ENCODE results near the gene DND1. TPM values are rescaled to one million over a fixed set of nuclear protein-coding genes. Genes with fewer than 3 reads are reported as not detected.
A peak's percentile ranks its signal among the peaks of the same experiment; 100 is the strongest.
"Not testable (repeated sequence)": the region's sequence is repeated elsewhere in the genome, so short reads cannot be mapped to it uniquely, and the experiment has no call there.

Gene DND1
- total RNA-seq, 2 donors from 2014 or later: 3.0 to 3.4 TPM

DNA sequence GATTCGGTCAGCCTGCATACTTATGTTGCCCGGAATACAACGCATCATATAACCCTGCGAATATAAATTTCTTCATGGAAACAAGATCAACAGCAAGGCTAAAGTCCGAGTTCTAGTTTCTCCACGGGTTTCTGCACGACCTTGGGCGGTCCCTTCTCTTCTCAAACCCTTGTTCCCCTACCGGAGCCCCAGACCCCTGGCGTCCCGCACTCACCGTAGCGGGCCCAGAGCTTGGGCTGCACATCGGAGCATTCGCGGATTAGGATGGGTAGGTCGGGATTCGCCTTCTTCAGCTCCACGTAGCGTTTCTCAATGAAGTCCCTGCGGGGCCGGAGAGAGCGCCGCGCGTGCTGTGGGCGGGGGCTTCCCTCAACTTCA is 26.3 kb downstream of the DND1 start:
- peak overlapping the region; percentile 92 for H3K27ac Mint-ChIP-seq
- H3K27me3 Mint-ChIP-seq: no peaks in the 10 kb centered on the region
- no peaks in the 10 kb centered on the region for H3K9me3 Mint-ChIP-seq
- no peak for ATAC-seq (replicated peaks)
- peaks cover 97% of the 10 kb centered on the region for H3K36me3 Mint-ChIP-seq (ENCODE audit: low read depth)
- peaks cover 10% of the 10 kb centered on the region for H3K4me1 Mint-ChIP-seq
- peak overlapping the region; percentile 88 for H3K4me3 Mint-ChIP-seq

DNA sequence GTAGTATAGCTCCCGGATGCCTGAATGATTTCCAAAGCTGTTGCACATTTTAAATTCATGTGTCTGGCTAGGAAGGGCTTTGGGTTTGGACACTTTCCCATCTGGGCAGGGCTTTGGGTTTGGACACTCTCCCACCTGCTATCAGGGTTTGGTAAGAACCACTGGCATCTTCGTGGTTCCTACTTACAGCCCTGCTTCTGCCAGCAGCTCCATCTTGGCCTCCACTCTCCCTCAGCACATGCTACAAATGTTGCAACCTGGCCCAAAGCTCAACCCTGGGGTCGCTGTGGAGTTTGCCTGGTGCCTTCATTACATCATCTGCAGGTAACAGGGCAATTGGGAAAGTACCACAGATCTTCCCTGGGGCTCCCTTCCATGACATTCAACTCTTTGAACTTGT is 30.7 kb downstream of the DND1 start:
- Mint-ChIP-seq H3K27ac (peak overlapping the region; percentile 36), H3K4me1 (peaks cover 24% of the 10 kb centered on the region), H3K36me3 (ENCODE audit: low read depth) (peaks cover 73% of the 10 kb centered on the region)

DNA sequence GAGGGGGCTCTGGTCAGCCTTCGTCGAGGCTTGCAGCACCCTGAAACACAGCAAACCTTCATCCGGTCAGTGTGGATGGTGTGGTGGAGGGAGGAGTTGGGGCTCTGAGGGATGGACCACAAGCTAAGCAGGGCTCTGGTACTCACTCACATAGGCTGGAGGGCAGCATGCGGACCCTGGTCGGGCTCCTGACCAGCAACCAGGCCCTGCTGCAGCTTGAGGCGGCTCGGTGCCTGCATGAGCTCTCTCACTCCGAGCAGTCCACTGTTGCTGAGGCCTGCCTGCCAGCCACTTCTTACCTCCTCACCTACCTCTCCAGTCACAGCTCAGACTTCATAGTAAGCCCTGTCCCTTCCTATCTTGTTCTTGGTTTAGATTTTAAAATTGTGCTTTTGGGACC is 31.7 kb downstream of the DND1 start:
- Mint-ChIP-seq H3K36me3 (ENCODE audit: low read depth) (peaks cover 66% of the 10 kb centered on the region), H3K27me3 (no peaks in the 10 kb centered on the region), H3K9me3 (no peaks in the 10 kb centered on the region), H3K27ac (peak overlapping the region; percentile 36), H3K4me3 (peak overlapping the region; percentile 16), H3K4me1 (peaks cover 24% of the 10 kb centered on the region)
- no peak for ATAC-seq (replicated peaks)

More for the DNA sequence above, 30.7 kb downstream of the DND1 start:
- no peaks in the 10 kb centered on the region for H3K9me3 Mint-ChIP-seq
- no peak overlapping the region for H3K4me3 Mint-ChIP-seq
- no peaks in the 10 kb centered on the region for H3K27me3 Mint-ChIP-seq
- no peak for ATAC-seq (replicated peaks)

DNA sequence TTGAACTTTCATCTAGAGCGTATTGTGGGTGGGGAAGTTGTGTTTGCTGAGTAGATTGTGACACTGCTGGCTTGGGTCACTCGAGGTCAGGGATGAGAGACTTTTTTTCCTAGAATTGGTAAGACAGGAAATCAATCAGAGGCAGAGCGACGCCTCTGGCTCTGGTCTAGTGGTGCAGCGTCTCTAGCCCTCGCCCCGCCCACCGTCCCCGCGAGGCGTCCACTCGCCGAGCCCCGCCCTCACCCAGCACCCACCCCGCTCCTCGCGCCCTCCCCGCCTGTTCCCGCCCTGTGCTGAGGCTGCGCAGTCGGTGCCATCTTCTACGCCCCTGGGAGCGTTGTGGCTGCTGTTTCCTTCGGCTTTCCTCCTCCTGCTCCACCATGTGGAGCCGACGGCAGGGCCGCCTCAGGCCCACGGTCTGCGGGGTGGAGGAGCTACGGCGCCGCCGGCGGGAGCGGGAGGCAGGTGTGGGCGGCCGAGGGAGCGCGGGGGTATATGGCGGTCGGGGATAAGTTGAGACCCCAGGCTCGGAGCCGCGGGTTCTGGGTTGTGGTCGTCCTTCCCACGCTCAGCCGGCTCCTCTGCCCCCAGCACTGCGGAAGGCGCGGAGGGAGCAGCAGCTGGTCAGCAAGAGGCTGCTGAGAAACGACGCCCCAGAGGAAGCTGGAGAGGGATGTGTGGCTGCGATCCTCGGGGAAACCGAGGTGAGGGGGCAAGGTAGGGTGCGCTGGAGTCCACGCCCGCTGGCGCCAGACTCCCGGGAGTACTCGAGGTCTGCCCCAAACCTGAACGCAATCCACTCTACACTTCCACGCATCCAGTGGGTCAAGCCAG is 34.0 kb downstream of the DND1 start, which contains the start of gene TMCO6:
TSS of gene TMCO6 (plus strand) at position 304 of the 834 bp plus-strand sequence. CDS start at position 381, 77 bp downstream.
- Mint-ChIP-seq H3K36me3 (ENCODE audit: low read depth) (peaks cover 42% of the 10 kb centered on the region), H3K4me1 (peaks cover 24% of the 10 kb centered on the region), H3K27me3 (no peaks in the 10 kb centered on the region), H3K27ac (peak within 1 kb of the TSS; percentile 96), H3K4me3 (peak within 1 kb of the TSS; percentile 92), H3K9me3 (no peaks in the 10 kb centered on the region)
- ATAC-seq (replicated peaks): peak; percentile 94

DNA sequence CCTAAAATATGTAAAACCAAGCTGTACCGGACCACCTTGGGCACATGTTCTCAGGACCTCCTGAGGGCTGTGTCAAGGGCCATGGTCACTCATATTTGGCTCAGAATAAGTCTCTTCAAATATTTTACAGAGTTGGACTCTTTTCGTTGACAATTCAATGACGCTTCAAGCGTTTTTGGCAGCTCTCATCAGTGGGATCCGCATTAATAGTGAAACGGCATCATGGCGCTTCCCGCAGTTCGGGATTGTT is 34.6 kb downstream of the DND1 start:
- H3K9me3 Mint-ChIP-seq; ATAC-seq (replicated peaks); H3K27me3 Mint-ChIP-seq: not testable (repeated sequence)
- Mint-ChIP-seq H3K4me3 (peak overlapping the region; percentile 92), H3K27ac (peak overlapping the region; percentile 96), H3K36me3 (ENCODE audit: low read depth) (peaks cover 37% of the 10 kb centered on the region), H3K4me1 (peaks cover 24% of the 10 kb centered on the region)

DNA sequence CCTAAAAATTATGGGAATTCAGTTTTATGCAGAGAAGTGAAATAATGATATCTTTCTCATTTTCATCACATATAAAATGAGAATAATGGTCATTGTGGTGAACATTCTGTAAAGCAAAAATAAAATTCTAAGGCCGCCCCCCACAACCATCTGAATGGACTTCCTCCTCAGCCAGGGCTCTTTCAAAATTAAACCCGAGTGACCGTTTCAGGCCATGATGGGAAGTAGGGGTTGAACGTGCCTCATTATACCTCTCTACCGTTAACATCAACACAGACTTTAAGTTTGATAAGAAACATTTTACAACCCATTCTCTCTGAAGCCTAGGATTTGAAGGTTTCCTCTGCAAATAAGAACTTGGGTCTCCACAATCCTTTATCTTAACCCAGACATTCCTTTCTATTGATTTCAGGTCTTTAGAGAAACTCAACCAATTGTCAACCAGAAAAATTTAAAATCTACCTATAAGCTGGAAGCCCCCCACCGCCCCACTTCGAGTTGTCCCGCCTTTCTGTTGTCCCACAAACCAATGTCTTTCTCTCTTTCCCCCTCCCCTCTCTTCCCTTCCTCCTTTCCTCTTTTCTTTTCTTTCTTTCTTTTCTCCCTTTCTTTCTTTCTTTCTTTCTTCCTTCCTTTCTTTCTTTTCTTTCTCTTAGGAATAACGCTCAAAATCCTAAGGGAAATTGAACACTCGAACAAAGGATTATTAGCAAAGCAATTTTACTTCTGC is 35.8 kb downstream of the DND1 start:
- Mint-ChIP-seq H3K4me3 (peak overlapping the region; percentile 92), H3K9me3 (no peaks in the 10 kb centered on the region), H3K36me3 (ENCODE audit: low read depth) (peaks cover 24% of the 10 kb centered on the region), H3K27ac (peak overlapping the region; percentile 96), H3K4me1 (peaks cover 32% of the 10 kb centered on the region), H3K27me3 (no peaks in the 10 kb centered on the region)
- ATAC-seq (replicated peaks): no peak

DNA sequence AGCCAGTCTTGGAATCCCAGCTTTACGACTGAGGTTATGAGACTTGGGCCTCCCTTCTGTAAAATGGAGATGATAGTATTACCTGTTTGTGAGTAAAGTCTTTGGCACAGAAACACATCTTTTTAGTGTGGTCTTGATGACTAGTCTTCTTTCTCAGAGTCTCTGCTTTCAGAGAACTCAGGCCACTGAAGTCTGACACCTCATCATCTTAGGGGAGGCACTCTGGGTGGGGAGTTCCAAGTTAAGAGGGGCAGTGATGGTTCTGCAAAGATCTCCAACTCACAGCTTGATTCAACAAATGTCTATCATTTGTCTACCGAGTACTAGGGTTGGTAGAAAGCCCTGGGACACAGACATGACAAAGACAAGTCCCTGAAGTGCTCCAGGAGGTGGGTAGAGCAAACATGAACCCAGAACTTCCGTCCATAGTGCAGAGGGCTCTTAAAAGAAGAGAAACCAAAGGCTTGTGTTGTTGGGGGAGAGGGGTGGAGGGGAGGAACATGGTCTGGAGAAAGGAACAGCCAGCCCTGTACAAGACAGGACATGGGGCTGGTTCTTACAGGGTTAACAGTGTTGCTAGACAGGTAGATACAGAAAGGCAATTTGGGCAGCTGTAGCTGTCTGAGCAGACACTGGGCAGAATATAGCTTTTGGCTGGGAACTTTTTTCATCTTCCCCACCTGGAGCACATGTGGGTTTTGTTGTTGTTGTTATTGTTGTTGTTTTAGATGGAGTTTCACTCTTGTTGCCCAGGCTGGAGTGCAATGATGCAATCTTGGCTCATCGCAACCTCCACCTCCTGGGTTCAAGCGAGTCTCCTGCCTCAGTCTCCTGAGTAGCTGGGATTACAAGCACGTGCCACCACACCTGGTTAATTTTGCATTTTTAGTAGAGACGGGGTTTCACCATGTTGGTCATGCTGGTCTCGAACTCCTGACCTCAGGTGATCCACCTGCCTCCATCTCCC is 37.8 kb downstream of the DND1 start:
- no peak for ATAC-seq (replicated peaks)
- Mint-ChIP-seq H3K36me3 (ENCODE audit: low read depth) (peaks cover 7% of the 10 kb centered on the region), H3K27me3 (no peaks in the 10 kb centered on the region), H3K4me1 (peaks cover 17% of the 10 kb centered on the region), H3K27ac (no peak overlapping the region), H3K4me3 (no peak overlapping the region), H3K9me3 (no peaks in the 10 kb centered on the region)

DNA sequence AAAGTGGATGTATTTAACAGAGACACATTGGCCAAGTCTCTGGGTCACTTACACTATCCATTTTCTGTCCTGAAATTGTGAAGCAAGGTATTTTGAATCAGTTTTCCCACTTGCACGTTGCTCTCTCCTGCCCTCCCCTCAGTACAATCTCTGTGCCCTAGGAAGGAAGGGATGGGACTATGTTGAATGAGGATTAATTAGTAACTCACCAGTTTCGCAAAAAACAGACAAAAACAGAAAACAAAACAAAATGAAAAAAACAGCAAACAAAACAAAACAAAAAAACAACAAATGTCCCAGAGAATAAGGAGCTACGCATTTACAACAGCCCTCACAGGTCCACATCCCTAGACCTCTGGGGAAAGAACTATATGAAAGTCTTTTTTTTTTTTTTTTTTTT is 39.3 kb downstream of the DND1 start:
- H3K27me3 Mint-ChIP-seq: no peaks in the 10 kb centered on the region
- H3K4me3 Mint-ChIP-seq: peak overlapping the region; percentile 86
- no peak overlapping the region for H3K27ac Mint-ChIP-seq
- H3K9me3 Mint-ChIP-seq: no peaks in the 10 kb centered on the region
- H3K4me1 Mint-ChIP-seq: peaks cover 17% of the 10 kb centered on the region
- no peak for ATAC-seq (replicated peaks)
- H3K36me3 Mint-ChIP-seq (ENCODE audit: low read depth): no peaks in the 10 kb centered on the region

DNA sequence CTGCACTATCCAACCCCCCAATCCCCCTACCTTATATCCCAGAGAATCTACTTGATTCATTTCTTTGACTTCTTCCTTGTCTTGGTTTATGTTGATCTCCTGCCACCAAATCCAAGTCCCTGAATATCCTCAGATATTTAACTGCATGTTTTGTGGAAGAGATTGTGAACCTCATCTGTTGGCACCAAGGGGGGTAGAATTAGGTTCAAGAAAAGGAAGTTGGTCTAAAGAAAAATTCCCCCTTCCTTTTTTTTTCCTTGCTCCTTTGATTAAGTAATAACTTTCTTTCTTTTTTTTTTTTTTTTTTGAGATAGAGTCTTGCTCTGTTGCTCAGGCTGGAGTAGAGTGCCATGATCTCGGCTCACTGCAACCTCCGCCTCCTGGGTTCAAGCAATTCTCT is 39.9 kb downstream of the DND1 start:
- no peak for ATAC-seq (replicated peaks)
- Mint-ChIP-seq H3K27me3 (no peaks in the 10 kb centered on the region), H3K4me3 (peak overlapping the region; percentile 86), H3K9me3 (no peaks in the 10 kb centered on the region), H3K4me1 (peaks cover 17% of the 10 kb centered on the region), H3K36me3 (ENCODE audit: low read depth) (no peaks in the 10 kb centered on the region), H3K27ac (peak overlapping the region; percentile 67)

DNA sequence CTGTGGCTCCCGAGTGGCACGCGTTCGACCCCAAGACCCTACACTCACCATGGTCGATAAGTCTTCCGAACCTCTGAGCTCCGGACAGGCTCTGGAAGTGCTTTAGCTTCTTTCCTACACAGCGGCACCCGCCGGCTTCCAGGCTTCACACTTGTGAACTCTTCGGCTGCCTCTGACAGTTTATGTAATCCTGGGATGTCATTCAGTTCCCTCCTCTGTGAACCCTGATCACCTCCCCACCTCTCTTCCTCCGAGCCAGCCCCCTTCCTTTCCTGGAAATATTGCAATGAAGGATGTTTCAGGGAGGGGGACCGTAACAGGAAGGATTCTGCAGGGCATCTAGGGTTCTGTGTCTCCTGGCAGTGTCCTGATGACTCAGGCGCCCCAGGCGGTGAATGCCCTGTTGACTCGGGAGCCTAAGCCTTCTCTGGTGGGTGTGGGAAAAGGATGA is 40.3 kb downstream of the DND1 start, which contains the start of gene CD14:
TSS of gene CD14 (minus strand) at position 155 of the 451 bp plus-strand sequence. CDS start at position 51, 104 bp downstream.
- peak within 1 kb of the TSS; percentile 67 for H3K27ac Mint-ChIP-seq
- no peaks in the 10 kb centered on the region for H3K36me3 Mint-ChIP-seq (ENCODE audit: low read depth)
- peak within 1 kb of the TSS; percentile 86 for H3K4me3 Mint-ChIP-seq
- peaks cover 13% of the 10 kb centered on the region for H3K4me1 Mint-ChIP-seq
- no peaks in the 10 kb centered on the region for H3K27me3 Mint-ChIP-seq
- ATAC-seq (replicated peaks): peak; percentile 45
- H3K9me3 Mint-ChIP-seq: peaks cover 2% of the 10 kb centered on the region

DNA sequence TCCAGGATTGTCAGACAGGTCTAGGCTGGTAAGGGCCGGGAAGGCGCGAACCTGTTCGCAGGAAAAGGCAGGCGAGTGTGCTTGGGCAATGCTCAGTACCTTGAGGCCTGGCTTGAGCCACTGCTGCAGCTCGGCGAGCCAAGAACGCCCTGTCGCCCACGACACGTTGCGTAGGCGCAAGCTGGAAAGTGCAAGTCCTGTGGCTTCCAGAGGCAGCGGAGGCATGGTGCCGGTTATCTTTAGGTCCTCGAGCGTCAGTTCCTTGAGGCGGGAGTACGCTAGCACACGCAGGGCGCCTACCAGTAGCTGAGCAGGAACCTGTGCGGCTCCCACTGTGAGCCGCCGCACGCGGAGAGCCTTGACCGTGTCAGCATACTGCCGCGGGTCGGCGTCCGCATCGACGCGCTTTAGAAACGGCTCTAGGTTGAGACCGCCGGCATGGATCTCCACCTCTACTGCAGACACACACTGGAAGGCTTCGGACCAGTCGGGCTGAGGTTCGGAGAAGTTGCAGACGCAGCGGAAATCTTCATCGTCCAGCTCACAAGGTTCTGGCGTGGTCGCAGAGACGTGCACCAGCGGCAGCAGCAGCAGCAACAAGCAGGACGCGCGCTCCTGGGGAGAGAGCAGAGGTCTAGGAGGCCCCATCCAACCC is 40.9 kb downstream of the DND1 start:
- H3K9me3 Mint-ChIP-seq: peaks cover 3% of the 10 kb centered on the region
- peak overlapping the region; percentile 67 for H3K27ac Mint-ChIP-seq
- H3K4me1 Mint-ChIP-seq: peaks cover 10% of the 10 kb centered on the region
- no peaks in the 10 kb centered on the region for H3K27me3 Mint-ChIP-seq
- ATAC-seq (replicated peaks): peak; percentile 77
- no peaks in the 10 kb centered on the region for H3K36me3 Mint-ChIP-seq (ENCODE audit: low read depth)
- peak overlapping the region; percentile 86 for H3K4me3 Mint-ChIP-seq

DNA sequence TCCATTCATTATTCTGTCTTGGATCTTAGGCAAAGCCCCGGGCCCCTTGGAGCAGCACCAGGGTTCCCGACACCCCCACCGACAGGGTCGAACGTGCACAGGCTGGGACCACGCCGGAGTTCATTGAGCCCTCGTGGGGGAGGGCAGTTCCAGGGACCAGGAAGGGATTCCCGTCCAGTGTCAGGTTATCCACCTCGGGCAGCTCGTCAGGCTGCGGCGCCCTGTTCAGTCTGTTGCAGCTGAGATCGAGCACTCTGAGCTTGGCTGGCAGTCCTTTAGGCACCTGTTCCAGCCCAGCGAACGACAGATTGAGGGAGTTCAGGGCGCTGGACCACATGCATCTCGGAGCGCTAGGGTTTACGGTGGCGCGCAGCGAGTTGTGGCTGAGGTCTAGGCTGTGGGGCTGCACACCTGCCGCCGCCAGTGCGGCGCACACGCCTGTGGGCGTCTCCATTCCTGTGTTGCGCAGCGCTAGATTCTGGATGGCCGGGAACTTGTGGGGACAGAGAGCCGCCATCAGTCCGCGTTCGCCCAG is 41.5 kb downstream of the DND1 start:
- no peaks in the 10 kb centered on the region for H3K36me3 Mint-ChIP-seq (ENCODE audit: low read depth)
- peaks cover 10% of the 10 kb centered on the region for H3K4me1 Mint-ChIP-seq
- H3K27ac Mint-ChIP-seq: no peak overlapping the region
- peaks cover 3% of the 10 kb centered on the region for H3K9me3 Mint-ChIP-seq
- peak overlapping the region; percentile 86 for H3K4me3 Mint-ChIP-seq
- ATAC-seq (replicated peaks): peak; percentile 28
- no peaks in the 10 kb centered on the region for H3K27me3 Mint-ChIP-seq

DNA sequence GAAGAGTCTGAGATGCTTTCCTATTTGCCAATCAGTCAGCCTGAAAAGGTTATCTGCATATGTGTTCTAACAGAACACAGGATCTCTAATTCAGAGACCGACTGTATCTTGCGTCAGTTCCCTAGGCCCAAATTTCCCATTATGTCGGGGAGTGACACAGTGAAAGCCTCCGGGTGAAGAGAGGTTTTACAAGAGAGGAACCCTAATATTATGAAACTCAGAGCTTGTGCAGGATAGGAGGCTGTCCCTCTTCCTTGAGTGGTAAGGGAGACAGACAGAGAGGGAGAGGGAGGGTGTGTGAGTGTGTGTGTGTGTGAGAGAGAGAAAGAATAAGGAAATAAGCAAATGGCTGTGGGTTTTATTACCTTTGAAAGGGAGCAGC is 42.3 kb downstream of the DND1 start:
- H3K27me3 Mint-ChIP-seq: no peaks in the 10 kb centered on the region
- ATAC-seq (replicated peaks): no peak
- no peak overlapping the region for H3K4me3 Mint-ChIP-seq
- H3K4me1 Mint-ChIP-seq: peaks cover 10% of the 10 kb centered on the region
- H3K27ac Mint-ChIP-seq: no peak overlapping the region
- no peaks in the 10 kb centered on the region for H3K36me3 Mint-ChIP-seq (ENCODE audit: low read depth)
- H3K9me3 Mint-ChIP-seq: peaks cover 3% of the 10 kb centered on the region

All from activated T-helper 17 cell treated with anti-CD3 and anti-CD28 coated beads, Interleukin-2, amount 50 U/mL, for 72 hours (primary cell).